Measurements from ENCODE around the gene EPC2. TPM values are rescaled to one million over a fixed set of nuclear protein-coding genes. Genes with fewer than 3 reads are reported as not detected.

The EPC2 gene
- polyA plus RNA-seq, 6 donors from 2014 or later = 2.2 to 4.4 (median 3.6) TPM

GRCh38 chr2:148616662-148617061 lies 27.9 kb upstream of the EPC2 start:
- no peaks in the 10 kb centered on the region for H3K27me3 Mint-ChIP-seq
- H3K4me3 Mint-ChIP-seq = no peak overlapping the region
- H3K36me3 Mint-ChIP-seq = peaks cover 0 to 3% of the 10 kb centered on the region in 2 donors
- peaks cover 24 to 35% (median 27%) of the 10 kb centered on the region in 3 donors for H3K4me1 Mint-ChIP-seq
- DNase-seq (no peak), ATAC-seq (ENCODE audit: low read depth in 2 of 2) (no peak)
- H3K27ac Mint-ChIP-seq = no peak overlapping the region
- H3K9me3 Mint-ChIP-seq = peaks cover 0 to 4% (median 0%) of the 10 kb centered on the region in 7 donors

- H3K27ac Mint-ChIP-seq = no peak overlapping the region
- no peak for ATAC-seq (ENCODE audit: low read depth in 2 of 2)
- H3K4me3 Mint-ChIP-seq = no peak overlapping the region
- peaks cover 0 to 4% (median 0%) of the 10 kb centered on the region in 7 donors for H3K9me3 Mint-ChIP-seq
- no peaks in the 10 kb centered on the region for H3K27me3 Mint-ChIP-seq
- no peak for DNase-seq
- H3K4me1 Mint-ChIP-seq = peaks cover 24 to 35% (median 27%) of the 10 kb centered on the region in 3 donors
- no peaks in the 10 kb centered on the region for H3K36me3 Mint-ChIP-seq
Measured at GRCh38 chr2:148617219-148617618, 27.3 kb upstream of the EPC2 start.

DNA sequence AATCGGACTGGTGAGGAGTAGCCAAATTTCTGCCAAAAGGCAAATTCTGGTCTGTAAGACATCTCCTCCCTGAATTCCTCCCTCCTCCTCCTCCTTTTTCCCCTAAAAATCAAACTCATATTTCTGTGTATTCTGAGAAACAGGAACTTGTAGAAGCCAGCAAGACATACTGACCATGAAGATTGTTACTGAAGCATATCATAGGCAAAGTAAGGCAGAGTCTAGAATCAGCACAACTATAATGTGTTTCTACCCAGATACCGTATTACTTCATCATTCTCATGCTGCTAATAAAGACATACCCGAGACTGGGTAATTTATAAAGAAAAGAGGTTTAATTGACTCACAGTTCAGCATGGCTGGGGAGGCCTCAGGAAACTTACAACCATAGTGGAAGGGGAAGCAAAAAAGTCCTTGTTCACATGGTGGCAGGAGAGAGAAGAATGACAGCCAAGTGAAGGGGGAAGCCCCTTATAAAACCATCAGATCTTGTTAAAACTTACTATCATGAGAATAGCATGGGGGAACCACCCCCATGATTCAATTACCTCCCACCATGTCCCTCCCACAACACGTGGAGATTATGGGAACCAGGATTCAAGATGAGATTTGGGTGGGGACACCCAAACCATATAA lies 24.9 kb upstream of the EPC2 start:
- H3K4me3 Mint-ChIP-seq = peak overlapping the region in 1 of 8 donors; percentile 21
- DNase-seq = peak; percentile 25

DNA sequence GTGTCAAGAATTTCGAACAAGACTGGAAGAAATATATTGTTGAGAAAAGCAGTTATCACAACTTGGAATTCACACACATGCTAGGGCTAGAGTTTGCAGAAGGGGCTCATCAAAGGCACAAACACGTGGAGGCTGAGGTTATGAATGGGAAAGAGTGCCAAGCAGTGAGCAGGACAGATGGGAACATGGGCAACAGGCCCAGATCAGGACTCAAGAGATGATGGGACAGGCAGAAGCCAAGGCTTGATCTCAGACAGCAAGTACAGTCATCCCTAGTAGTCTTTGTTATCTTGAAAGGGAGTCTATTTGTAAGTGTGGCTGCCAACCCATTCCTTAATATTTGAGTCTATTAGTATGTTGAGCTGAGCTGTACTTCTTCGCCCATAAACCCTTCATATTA lies 22.2 kb upstream of the EPC2 start:
- Mint-ChIP-seq H3K4me3 (no peak overlapping the region), H3K4me1 (peaks cover 12 to 14% (median 14%) of the 10 kb centered on the region in 3 donors), H3K36me3 (no peaks in the 10 kb centered on the region), H3K27ac (no peak overlapping the region), H3K27me3 (peaks cover 0 to 16% (median 13%) of the 10 kb centered on the region in 3 donors), H3K9me3 (peaks cover 0 to 2% (median 0%) of the 10 kb centered on the region in 7 donors)
- no peak for DNase-seq
- no peak for ATAC-seq (ENCODE audit: low read depth in 2 of 2)

More for the DNA sequence above, 24.9 kb upstream of the EPC2 start:
- peak; percentile 79 to 84 for ATAC-seq (ENCODE audit: low read depth in 2 of 2)
- Mint-ChIP-seq H3K27ac (peak overlapping the region in 5 of 6 donors; percentile 3 to 66 (median 31)), H3K4me1 (peaks cover 16 to 20% (median 18%) of the 10 kb centered on the region in 3 donors), H3K27me3 (peaks cover 0 to 4% (median 0%) of the 10 kb centered on the region in 3 donors), H3K9me3 (peaks cover 0 to 2% (median 0%) of the 10 kb centered on the region in 7 donors), H3K36me3 (no peaks in the 10 kb centered on the region)

GRCh38 chr2:148623086-148623485 lies 21.5 kb upstream of the EPC2 start:
- Mint-ChIP-seq H3K36me3 (no peaks in the 10 kb centered on the region), H3K9me3 (peaks cover 0 to 2% (median 0%) of the 10 kb centered on the region in 7 donors), H3K27ac (peak overlapping the region in 1 of 6 donors; percentile 11), H3K27me3 (peaks cover 0 to 16% (median 13%) of the 10 kb centered on the region in 3 donors), H3K4me1 (peaks cover 12 to 14% (median 14%) of the 10 kb centered on the region in 3 donors), H3K4me3 (no peak overlapping the region)
- DNase-seq (no peak), ATAC-seq (ENCODE audit: low read depth in 2 of 2) (no peak)

- Mint-ChIP-seq H3K9me3 (peaks cover 0 to 2% (median 0%) of the 10 kb centered on the region in 7 donors), H3K27ac (no peak overlapping the region), H3K36me3 (no peaks in the 10 kb centered on the region), H3K4me1 (no peaks in the 10 kb centered on the region), H3K27me3 (peaks cover 0 to 22% (median 13%) of the 10 kb centered on the region in 3 donors), H3K4me3 (no peak overlapping the region)
- no peak for DNase-seq
- no peak for ATAC-seq (ENCODE audit: low read depth in 2 of 2)
Measured at GRCh38 chr2:148627224-148627623, 17.3 kb upstream of the EPC2 start.

DNA sequence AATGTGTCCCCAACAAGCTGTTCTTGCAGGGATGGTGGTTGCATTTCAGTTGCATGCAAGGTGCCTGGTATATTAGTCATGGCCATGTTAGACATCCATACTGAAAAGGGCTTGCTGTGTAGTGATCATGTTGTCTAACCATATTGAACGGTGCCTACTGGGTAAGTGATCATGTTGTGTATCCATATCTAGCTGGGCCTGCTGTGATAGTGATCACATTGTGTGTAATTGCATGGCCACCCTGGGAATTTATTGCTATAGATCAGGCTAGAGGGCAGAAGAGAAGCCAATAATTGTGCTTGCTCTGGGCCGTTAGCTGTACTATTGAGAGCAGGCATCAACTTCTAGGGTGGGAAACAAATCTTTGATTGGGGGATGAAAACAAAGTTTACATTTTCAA lies 9.8 kb upstream of the EPC2 start:
- DNase-seq (no peak), ATAC-seq (ENCODE audit: low read depth in 2 of 2) (no peak)
- no peak overlapping the region for H3K4me3 Mint-ChIP-seq
- no peak overlapping the region for H3K27ac Mint-ChIP-seq
- H3K36me3 Mint-ChIP-seq = no peaks in the 10 kb centered on the region
- H3K9me3 Mint-ChIP-seq = no peaks in the 10 kb centered on the region
- H3K4me1 Mint-ChIP-seq = no peaks in the 10 kb centered on the region
- H3K27me3 Mint-ChIP-seq = peaks cover 0 to 21% (median 18%) of the 10 kb centered on the region in 3 donors

- Mint-ChIP-seq H3K4me1 (peaks cover 7 to 9% (median 8%) of the 10 kb centered on the region in 3 donors), H3K36me3 (no peaks in the 10 kb centered on the region)
- ATAC-seq (ENCODE audit: low read depth in 2 of 2) = no peak
Measured at GRCh38 chr2:148638543-148638942, 6.0 kb upstream of the EPC2 start.

GRCh38 chr2:148640767-148641166 lies 3.8 kb upstream of the EPC2 start:
- ATAC-seq (ENCODE audit: low read depth in 2 of 2) = no peak
- H3K27ac Mint-ChIP-seq = no peak overlapping the region
- no peak for DNase-seq
- peaks cover 12 to 20% (median 15%) of the 10 kb centered on the region in 3 donors for H3K4me1 Mint-ChIP-seq
- peaks cover 0 to 6% (median 4%) of the 10 kb centered on the region in 3 donors for H3K27me3 Mint-ChIP-seq
- H3K36me3 Mint-ChIP-seq = peaks cover 0 to 7% of the 10 kb centered on the region in 2 donors
- no peaks in the 10 kb centered on the region for H3K9me3 Mint-ChIP-seq
- peak overlapping the region in 1 of 8 donors; percentile 67 for H3K4me3 Mint-ChIP-seq

More at GRCh38 chr2:148638543-148638942, 6.0 kb upstream of the EPC2 start:
- DNase-seq = no peak
- Mint-ChIP-seq H3K9me3 (no peaks in the 10 kb centered on the region), H3K4me3 (no peak overlapping the region), H3K27ac (no peak overlapping the region), H3K27me3 (peaks cover 4 to 14% (median 13%) of the 10 kb centered on the region in 3 donors)

DNA sequence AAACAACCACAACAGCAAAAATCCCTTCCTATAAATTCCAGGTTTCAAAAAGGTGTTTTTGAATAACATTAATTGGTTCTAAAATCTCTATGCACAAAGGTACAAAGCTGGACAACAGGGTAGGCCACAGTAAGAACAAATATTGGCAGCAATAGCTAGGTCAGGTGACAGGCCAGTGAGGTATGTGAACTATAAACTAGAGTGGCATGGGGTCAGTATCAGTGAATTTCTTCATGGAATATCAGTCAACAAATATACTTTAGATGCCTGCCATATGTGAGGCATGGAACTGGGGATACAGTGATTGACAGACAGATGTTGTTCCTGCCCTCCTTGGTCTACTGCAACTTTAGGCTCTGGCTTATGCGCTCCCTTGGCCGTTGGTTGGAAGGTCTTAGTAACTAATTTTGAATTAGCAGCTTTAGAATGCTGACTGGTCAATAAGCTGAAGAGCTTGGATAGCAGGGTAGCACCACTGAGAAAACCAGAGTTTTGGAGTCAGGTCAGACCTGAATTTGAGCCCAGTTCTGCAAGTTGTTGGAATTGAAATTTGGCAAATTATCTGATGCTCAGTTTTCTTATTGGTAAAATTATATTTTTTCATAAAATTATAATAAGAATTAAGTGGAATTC lies 2.3 kb upstream of the EPC2 start:
- Mint-ChIP-seq H3K36me3 (peaks cover 0 to 7% of the 10 kb centered on the region in 2 donors), H3K27me3 (peaks cover 0 to 6% (median 4%) of the 10 kb centered on the region in 3 donors), H3K27ac (no peak overlapping the region), H3K9me3 (no peaks in the 10 kb centered on the region), H3K4me3 (peak overlapping the region in 2 of 8 donors; percentile 35 to 93), H3K4me1 (peaks cover 18 to 26% (median 25%) of the 10 kb centered on the region in 3 donors)
- ATAC-seq (ENCODE audit: low read depth in 2 of 2) (no peak), DNase-seq (no peak)

DNA sequence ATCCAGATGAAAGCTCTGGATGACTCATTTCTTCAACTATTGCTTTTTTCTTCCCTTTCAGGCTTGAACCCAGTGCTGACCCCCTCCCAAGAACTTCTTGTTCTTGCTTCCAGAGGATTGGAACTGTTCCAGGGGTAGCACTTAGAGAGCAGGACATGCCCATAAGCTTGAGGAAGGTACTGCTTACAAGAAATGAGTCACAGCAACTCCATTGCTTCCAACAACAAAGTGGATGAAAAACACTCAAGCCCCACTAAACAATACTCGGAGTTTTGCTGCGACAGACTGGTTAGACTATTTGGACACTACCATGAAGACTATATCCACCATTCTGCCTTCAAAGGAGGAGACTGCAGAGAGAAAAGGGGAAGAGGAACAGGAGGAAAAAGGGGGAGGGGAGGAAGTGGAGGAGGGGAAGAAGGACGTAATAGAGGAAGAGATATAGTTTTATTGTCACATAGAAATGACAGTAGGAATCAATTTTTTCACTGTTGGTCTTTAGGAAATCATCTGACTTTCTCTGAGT lies 1.6 kb upstream of the EPC2 start:
- peaks cover 0 to 7% of the 10 kb centered on the region in 2 donors for H3K36me3 Mint-ChIP-seq
- ATAC-seq (ENCODE audit: low read depth in 2 of 2) (no peak), DNase-seq (no peak)
- H3K4me3 Mint-ChIP-seq = peak overlapping the region; percentile 69 to 98 (median 95)
- peak overlapping the region in 1 of 6 donors; percentile 98 for H3K27ac Mint-ChIP-seq
- no peaks in the 10 kb centered on the region for H3K9me3 Mint-ChIP-seq
- peaks cover 0 to 6% (median 4%) of the 10 kb centered on the region in 3 donors for H3K27me3 Mint-ChIP-seq
- peaks cover 18 to 29% (median 26%) of the 10 kb centered on the region in 3 donors for H3K4me1 Mint-ChIP-seq

DNA sequence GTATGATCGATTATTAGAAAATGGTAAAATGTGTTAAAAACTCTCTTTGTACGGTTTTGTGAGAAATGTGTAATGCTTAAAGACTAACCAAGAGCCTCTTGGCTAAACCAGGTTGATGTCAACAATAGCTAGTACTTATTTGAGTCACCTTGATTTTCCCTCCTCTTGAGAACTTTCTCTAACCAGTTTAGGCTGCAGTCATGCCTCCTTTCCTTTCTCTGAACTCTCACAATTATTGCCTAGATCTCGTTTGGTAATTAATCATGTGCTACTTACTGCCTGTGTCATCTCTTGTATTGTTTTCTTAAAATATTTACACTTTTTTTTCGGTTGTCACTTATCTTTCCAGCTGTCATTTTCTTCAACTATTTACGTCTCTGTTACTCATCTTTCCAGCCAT lies 1.1 kb upstream of the EPC2 start:
- DNase-seq (no peak), ATAC-seq (ENCODE audit: low read depth in 2 of 2) (no peak)
- Mint-ChIP-seq H3K9me3 (no peaks in the 10 kb centered on the region), H3K4me3 (peak overlapping the region; percentile 93 to 98 (median 96)), H3K27me3 (peaks cover 0 to 4% (median 4%) of the 10 kb centered on the region in 3 donors), H3K4me1 (peaks cover 18 to 32% (median 26%) of the 10 kb centered on the region in 3 donors), H3K27ac (peak overlapping the region in 4 of 6 donors; percentile 21 to 98 (median 98)), H3K36me3 (peaks cover 0 to 7% of the 10 kb centered on the region in 2 donors)

DNA sequence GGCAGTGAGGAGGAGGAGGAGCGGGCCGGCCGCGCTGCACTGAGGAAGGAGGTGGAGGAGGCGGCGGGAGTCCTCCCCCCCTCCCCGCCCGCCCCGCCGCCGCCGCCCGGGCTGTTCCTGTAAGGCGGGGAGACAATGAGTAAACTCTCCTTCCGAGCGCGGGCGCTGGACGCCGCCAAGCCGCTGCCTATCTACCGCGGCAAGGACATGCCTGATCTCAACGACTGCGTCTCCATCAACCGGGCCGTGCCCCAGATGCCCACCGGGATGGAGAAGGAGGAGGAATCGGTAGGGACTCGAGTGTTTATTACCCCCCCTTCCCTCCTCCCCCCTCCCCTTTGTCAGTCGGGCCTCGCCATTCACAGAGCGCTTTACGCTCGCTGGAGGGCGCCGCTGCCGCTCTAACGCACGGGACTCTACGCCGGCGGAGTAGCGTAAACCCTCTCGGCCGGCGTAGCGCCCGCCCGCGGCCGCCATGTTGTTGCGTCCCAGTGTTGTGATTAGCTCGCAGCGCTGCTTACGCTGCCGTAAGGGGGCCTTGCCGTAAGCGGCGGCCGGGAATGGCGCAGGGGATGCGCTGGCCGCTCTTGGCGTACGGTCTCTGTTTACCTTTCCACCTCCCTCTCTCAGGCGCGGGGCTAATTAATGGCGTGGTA lies 460 bp downstream of the EPC2 start:
- Mint-ChIP-seq H3K4me1 (peaks cover 30 to 42% (median 40%) of the 10 kb centered on the region in 3 donors), H3K4me3 (peak overlapping the region; percentile 93 to 98 (median 96)), H3K9me3 (no peaks in the 10 kb centered on the region), H3K27me3 (peaks cover 0 to 4% (median 0%) of the 10 kb centered on the region in 3 donors), H3K36me3 (peaks cover 0 to 7% of the 10 kb centered on the region in 2 donors), H3K27ac (peak overlapping the region; percentile 97 to 99 (median 98))
- peak; percentile 93 for DNase-seq
- ATAC-seq (ENCODE audit: low read depth in 2 of 2) = peak; percentile 56 to 59
